GM18511 (cell line): ENCODE data around the gene CDH13.

ENCODE experiments used
- ATAC-seq: cut with Tn5 transposase; IDR thresholded peaks from one replicate; pipeline ENCODE4 v1.9.1; 2021; ENCODE audit warnings: mild to moderate bottlenecking, moderate library complexity; ENCODE audit not compliant: unreplicated experiment

Gene CDH13

DNA sequence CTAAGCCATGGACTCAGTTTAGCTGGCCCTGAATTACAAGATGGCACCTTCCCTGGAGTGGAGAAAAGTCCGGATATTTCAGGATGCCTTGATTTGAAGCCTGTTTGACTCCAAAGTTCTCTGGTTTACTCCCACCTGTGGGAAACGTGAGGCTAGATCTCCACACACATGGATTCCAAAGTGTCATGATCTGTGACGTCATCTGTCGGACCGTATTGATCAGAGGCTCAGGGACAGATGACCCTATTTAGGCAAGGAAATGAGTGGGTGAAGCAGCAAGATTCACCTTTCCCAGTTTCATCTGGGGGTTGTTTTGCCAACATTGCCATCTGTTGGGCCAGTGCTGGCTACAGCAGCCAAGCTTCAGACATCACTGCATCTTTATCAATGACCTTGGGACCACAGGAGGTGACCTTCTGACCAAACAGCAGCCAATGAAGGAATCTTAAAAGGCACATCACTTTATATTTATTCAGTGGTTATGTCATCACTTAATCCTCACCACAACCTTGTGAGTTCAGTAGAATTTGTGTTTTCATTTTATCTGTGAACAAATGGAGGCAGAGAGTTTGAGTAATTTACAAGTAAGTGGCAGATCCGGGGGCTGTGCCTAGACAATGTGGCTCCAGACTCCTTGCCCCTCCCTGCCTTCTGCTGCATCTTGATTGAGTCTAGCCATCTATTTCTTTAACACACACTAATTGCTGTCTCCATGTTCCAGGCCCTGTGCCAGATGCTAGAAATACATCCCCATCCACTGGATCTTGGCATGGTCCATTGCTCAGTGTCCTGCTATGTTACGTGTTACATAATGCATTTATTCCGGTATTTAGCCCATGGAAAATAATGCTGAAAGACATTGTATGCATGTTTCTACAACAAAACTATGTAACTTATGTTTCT lies 1.5 kb upstream of the CDH13 start:
- no peak for ATAC-seq

- no peak for ATAC-seq
Observed at GRCh38 chr16:82628088-82628423, 1.3 kb downstream of the CDH13 start.

DNA sequence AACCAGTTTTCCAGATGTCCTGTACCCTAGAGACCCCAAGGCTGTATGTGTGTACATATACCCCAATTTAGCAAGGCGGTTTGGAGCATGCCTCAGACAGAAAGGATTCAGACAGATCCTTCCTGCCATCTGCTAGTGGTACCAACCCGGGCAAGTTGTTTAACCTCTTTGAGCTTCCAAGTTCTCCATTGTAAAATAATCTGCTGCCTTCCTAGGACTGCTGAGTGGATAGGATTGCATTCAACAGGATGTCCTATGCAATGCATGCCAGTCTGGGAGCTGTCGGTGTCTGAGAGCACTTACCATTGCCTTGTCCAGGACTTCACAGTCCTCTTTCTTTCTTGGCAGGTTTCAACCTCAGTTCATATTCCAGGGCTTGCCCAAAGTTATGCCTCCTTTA lies 1.9 kb downstream of the CDH13 start:
- no peak for ATAC-seq

DNA sequence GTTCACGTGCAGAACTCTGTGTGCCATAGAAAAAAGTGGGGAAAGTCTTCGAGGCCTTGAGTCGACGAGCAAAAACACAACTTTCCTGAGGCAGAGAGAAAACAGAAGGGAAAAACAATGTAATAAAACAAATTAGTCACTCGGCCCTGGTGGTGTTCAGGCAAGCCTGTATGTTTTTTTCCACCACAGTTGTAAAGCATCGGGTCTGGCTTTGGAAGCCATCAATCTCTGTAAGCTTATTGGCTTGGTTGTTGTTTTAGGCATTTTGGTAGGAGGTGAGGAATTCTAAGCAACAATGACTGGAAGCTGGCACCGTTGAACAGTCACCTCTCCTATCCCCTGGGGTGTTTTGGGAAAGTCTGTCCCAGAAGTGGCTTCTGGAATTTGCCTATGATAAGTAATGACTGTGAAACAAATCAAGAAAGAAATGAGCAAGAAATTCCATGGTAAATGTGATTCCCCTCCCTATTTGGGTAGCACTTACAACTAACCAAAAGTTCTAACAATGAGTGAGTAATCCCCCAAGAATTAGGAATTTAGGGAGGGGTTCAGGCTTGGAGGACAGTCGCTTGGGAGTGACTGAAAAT lies 2.8 kb downstream of the CDH13 start:
- no peak for ATAC-seq

- no peak for ATAC-seq
Observed at GRCh38 chr16:82630219-82630618, 3.5 kb downstream of the CDH13 start.

DNA sequence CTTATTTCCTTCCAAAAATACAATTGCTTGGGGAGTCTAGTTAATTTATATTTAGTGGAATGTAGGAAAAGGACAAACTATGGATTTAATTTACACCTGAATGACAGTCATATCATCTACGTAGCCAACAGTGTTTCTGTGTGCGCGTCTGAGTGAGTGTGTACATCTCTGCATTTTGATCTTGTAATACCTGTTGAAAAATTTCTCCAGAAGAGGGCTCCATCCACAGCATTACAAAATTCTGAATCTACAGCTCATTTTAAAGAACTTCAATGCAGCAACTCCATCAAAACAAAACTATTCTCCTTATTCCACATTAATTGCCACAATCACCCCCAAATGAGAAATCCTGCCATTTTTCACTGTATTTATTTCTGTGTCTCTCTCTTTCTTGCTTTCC lies 3.9 kb downstream of the CDH13 start:
- ATAC-seq, result no peak

GRCh38 chr16:82631701-82632685 lies 5.2 kb downstream of the CDH13 start:
- ATAC-seq, result no peak

DNA sequence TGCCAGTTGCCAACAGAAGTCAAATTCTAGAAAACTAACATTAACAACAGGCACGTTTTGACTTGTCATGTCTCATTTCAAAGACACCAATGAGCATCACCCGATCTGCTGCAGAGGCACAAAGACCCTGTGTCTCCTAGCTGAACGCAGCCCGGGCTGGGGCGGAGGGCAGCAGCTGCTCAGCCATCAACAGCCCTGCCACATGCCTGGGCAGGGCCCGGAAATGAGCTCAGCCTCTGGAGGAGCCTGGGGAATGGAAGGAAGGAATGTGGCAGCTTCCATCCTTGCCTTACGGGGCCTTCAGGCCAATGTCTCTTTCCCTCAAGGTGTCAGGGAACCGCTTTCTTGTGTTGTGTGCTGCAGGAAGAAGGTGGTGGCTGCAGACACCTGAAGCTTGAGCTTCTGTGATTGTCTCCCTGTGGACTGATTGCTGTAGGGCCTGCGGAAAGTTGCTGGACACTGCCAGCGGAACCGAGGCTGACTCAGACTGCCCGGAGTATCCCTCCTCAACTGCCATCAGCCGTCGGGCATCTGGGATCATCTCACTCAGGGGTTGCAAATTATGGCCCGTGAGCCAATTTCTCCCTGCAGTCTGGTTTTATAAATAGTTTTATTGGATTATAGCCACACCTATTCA lies 7.3 kb downstream of the CDH13 start:
- ATAC-seq, result no peak

GRCh38 chr16:82634955-82635610 lies 8.3 kb downstream of the CDH13 start:
- ATAC-seq, result no peak

- ATAC-seq, result peak; percentile 46
Observed at GRCh38 chr16:82636485-82636884, 9.7 kb downstream of the CDH13 start.

DNA sequence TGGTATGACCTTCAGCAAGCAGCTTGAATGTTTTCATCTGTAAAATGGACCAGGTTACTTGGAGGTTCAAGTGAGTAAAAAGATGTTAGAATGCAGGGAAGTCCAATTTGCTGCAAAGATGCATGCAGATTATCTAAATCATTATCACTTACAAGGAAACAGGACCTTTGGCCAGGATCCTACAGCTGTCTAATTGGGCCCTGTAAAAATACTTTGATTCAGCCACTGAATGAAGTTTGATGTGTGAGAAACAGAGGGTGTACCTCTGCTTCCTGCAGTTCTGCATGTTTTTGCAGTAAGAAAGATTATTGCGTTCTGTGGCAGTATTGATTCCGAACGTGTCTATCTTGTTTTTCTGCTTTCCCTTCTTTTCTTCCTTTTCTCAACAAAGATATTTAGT lies 10.2 kb downstream of the CDH13 start:
- no peak for ATAC-seq

DNA sequence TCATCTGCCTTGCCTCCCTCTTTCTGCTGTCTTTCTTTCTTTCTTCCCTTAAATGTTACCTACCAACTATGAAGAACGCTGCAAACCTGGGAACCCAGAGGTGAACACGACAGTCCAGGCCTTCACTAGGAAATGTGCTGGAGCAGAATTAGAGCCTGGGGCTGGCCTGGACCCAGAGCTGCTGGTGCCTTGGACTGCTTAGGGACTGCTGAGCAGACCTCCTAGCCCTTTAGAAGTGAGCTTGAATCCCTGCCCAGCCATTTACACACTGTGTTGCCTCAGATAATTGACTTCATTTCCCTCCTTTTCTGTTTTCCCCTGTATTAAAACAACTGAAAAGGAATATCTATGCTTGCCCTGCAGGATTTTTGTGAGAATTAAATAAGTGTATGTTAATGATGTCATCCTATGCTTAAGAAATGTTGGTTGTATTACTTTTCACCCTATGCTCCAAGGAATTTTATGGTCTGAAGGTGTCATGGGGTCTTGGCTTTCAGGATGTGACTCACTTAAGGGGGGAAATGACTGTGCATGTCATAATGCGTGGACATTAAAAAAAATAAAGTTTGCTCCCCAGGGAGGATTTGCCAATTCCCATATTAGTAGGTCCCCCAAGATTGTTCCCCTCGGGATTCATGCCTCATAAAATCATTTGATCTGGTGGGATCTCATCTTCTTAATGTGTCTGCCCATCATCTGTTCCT lies 11.5 kb downstream of the CDH13 start:
- ATAC-seq, result no peak

DNA sequence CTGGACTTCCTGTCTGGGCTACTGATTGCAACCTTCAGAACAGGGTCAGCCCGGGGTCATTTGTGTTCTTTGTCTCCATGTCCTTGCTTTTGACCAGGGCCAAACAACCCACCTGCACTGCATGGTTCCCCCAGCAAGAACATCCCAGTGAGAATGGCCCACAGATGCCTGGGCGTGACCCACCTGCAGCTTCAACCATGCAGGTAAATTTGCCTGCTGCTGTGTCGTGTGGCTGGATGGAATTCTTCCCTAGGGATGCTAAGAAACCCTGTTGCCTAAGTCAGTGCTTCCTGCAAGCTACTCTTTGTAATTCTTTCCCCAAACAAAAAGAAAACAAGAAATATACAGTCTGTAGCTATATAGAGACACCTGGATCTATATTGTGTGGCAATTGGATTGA lies 12.5 kb downstream of the CDH13 start:
- ATAC-seq, result no peak

GRCh38 chr16:82639666-82640336 lies 13.0 kb downstream of the CDH13 start:
- peak; percentile 45 for ATAC-seq

DNA sequence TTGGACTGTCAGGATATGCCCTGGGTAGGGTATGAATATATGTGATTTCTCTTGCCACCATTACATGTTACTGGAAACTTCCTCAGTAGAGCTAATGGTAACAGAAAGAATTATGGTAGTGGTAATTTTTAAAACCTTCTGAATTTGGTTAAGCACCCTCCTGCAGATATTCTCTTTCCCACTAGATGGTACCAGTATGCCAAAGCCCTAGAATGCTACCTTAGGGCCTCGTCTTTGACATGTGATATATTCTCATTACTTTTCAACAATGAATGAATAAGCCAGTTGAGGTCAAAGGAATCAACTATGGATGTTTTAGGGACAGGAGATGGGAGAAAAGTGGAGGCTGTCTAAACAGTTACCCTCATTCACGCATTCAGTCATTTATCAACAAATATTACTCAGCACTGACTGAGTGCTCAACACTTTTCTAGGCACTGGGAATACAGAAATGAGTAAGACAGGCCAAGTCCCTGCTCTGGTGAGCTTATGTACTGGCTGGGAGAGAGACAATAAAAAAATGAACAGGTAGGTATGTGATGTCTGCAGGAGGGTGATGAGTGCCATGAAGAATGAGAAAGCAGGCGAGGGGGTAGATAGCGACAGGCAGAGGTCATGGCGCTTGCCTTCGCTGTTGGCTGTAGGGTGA lies 14.7 kb downstream of the CDH13 start:
- peak; percentile 68 for ATAC-seq

DNA sequence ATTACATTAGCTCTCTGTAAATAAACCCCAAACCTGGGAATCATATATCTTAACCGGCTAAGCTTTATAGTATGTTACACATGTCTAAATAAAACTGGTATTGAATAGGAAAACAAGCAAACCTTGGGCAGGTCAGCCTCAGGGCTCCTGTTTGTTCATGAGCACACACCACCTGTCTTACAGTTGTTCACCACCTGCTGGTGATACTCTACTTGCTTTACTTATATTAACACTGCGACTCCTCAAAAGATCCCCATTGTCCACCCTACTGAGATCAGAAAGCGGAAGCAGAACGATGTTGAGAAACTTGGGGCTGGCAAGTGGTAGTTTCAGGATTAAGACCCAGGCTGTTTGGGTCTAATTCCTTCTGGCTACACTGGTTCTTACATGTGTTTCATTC lies 16.4 kb downstream of the CDH13 start:
- ATAC-seq, result no peak

- ATAC-seq, result no peak
Observed at GRCh38 chr16:82643936-82644630, 17.3 kb downstream of the CDH13 start.

DNA sequence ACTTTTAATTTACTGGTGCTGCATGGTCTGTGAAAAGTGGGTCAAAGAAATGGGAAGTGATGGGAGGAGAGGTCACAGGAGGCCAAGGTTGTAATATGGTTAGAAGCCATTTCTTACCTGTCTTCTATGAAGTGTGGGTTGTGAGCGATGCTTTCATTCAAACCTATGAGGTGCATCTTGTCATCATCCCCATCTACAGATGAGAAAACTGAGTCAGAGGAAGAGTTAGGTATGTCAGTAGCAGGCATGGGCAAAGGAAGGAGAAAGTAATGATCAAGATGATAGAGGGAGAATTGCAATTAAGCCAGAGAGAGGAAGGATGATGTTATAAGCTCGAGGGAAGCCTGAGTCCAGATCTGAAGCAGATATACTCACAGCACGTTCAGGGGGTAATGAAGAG lies 19.7 kb downstream of the CDH13 start:
- ATAC-seq, result no peak
